ENCODE results near the gene DYNC2I2.
"Not testable (repeated sequence)": the region's sequence is repeated elsewhere in the genome, so short reads cannot be mapped to it uniquely, and the experiment has no call there.

The DYNC2I2 gene

DNA sequence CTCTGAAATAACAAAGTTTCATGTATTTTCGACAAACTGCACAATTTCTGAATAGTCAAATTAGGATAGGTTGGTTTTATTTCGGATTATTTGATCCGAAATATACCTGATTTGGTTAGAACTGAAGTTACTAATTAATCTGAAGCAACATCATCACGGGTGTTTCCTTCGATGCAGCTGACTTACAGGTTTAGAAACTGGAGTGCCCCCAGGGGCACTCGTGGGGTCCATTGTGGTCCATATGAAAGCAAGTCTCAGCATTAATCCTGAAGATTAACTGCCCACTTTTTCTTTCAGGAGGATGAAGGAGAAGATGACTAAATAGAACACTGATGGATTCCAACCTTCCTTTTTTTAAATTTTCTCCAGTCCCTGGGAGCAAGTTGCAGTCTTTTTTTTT lies 37.7 kb upstream of the DYNC2I2 start:
- Histone ChIP-seq H3K4me1 (ENCODE audit: control insufficient read depth, insufficient read depth, low read length) (peaks cover 7% of the 10 kb centered on the region), H3K27me3 (ENCODE audit: control insufficient read depth, insufficient read depth, low read length) (no peaks in the 10 kb centered on the region), H3K36me3 (ENCODE audit: control insufficient read depth, insufficient read depth, low read length) (peaks cover 8% of the 10 kb centered on the region), H3K27ac (ENCODE audit: low read depth, low read length) (no peak overlapping the region), H3K4me3 (ENCODE audit: low read length) (no peak overlapping the region), H3K9ac (ENCODE audit: low read length) (no peak overlapping the region)

DNA sequence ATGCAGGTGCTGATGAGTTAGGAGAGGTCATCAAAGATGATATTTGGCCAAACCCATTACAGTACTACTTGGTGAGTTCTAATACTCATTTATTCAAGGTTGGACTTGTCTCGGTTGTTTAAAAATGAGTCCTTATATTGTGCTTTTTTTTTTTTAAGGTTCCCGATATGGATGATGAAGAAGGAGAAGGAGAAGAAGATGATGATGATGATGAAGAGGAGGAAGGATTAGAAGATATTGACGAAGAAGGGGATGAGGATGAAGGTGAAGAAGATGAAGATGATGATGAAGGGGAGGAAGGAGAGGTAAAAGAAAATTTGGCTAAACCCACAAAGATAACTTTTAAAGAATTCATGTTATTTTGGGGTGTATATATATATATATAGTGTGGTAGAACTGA lies 37.1 kb upstream of the DYNC2I2 start:
- not testable (repeated sequence) for H3K36me3 ChIP-seq (ENCODE audit: control insufficient read depth, insufficient read depth, low read length); H3K4me1 ChIP-seq (ENCODE audit: control insufficient read depth, insufficient read depth, low read length); H3K4me3 ChIP-seq (ENCODE audit: low read length); H3K27ac ChIP-seq (ENCODE audit: low read depth, low read length); H3K27me3 ChIP-seq (ENCODE audit: control insufficient read depth, insufficient read depth, low read length); H3K9ac ChIP-seq (ENCODE audit: low read length)

DNA sequence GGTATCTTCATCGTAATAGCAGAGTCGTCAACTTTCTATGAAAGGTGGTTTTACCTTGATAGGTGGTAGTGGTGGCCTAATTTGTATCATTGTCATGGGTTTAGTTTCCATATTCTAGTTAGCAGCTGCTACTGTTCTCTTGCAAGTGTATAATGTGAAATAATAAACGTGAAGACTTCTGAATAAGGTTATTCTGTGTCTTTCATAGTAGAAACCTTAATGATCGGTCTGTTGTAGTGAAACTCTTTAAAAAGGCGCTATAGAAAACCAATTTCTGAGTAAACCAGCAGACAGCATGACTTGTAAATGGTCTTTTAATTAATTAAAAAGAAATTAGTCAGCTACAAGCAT lies 34.0 kb upstream of the DYNC2I2 start:
- H3K36me3 ChIP-seq (ENCODE audit: control insufficient read depth, insufficient read depth, low read length): peaks cover 8% of the 10 kb centered on the region
- peak overlapping the region; percentile 88 for H3K4me3 ChIP-seq (ENCODE audit: low read length)
- H3K27me3 ChIP-seq (ENCODE audit: control insufficient read depth, insufficient read depth, low read length): no peaks in the 10 kb centered on the region
- H3K4me1 ChIP-seq (ENCODE audit: control insufficient read depth, insufficient read depth, low read length): peaks cover 9% of the 10 kb centered on the region
- peak overlapping the region; percentile 66 for H3K9ac ChIP-seq (ENCODE audit: low read length)
- H3K27ac ChIP-seq (ENCODE audit: low read depth, low read length): no peak overlapping the region

DNA sequence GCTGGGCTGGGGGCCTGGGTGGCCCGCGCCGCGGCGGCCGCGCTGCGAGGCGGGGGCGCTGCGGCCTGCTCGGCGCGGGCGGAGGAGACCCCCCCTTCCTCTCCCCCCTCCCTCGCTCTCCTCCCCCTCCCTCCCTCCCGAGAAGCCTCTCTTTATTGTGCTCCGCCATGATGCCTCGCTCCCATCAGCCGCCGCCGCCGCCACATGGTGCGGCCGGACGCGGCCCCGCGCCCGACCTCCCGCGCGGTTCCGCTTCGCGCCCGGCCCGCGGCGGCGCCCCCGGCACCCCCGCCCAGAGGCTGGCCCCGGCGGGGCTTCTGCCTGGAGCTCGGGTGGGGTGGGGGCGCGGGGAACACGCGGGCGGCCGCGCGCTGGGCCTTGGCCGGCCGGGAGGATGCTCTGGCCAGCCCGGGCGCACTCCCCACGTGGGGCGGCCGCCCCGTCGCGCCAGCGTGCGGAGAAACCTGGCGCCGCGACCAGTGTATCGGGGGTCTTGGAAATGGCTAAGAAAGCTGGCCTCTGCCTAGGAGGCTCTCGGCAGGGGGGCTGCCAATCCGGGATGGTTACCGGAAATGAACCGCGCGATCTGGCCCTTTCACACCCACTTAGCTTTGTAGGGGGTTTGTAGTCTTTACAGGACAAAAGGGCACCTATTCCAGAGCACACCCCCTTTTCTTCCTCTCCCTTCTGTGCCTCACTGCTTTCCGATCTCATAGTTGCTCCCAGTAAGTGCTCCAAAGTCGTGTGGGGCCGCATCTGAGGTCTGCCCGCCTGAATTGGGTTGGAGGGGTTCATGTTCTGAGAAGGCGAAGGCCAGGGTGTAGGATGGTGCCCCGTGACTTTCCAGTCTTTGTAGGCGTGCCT lies 33.4 kb upstream of the DYNC2I2 start:
- H3K27me3 ChIP-seq (ENCODE audit: control insufficient read depth, insufficient read depth, low read length): no peaks in the 10 kb centered on the region
- H3K36me3 ChIP-seq (ENCODE audit: control insufficient read depth, insufficient read depth, low read length): peaks cover 8% of the 10 kb centered on the region
- peaks cover 9% of the 10 kb centered on the region for H3K4me1 ChIP-seq (ENCODE audit: control insufficient read depth, insufficient read depth, low read length)
- peak overlapping the region; percentile 88 for H3K4me3 ChIP-seq (ENCODE audit: low read length)
- H3K9ac ChIP-seq (ENCODE audit: low read length): peak overlapping the region; percentile 66
- H3K27ac ChIP-seq (ENCODE audit: low read depth, low read length): no peak overlapping the region

DNA sequence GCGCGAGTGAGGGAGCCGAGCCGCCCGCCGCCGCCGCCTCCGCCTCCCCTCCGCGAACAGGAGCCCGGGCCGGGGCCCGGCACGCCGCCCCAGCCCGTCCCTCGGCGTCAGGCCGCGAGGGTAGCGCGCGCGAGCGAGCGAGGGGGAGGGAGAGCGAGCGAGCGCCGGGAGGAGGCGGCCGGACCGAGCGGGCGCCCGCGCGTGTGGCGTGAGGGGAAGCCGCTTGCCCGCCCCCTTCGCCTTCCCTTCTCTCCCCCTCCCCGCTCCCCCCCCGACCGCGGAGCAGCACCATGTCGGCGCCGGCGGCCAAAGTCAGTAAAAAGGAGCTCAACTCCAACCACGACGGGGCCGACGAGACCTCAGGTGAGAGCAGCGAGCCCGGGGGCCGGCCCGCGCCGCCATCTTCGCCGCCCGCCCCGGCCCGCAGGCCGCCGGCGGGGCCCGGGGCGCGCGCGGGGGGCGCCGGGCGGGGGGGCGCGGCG lies 32.7 kb upstream of the DYNC2I2 start:
- Histone ChIP-seq H3K27me3 (ENCODE audit: control insufficient read depth, insufficient read depth, low read length) (no peaks in the 10 kb centered on the region), H3K27ac (ENCODE audit: low read depth, low read length) (peak overlapping the region; percentile 89), H3K4me1 (ENCODE audit: control insufficient read depth, insufficient read depth, low read length) (peaks cover 12% of the 10 kb centered on the region), H3K36me3 (ENCODE audit: control insufficient read depth, insufficient read depth, low read length) (peaks cover 8% of the 10 kb centered on the region), H3K4me3 (ENCODE audit: low read length) (peak overlapping the region; percentile 39), H3K9ac (ENCODE audit: low read length) (no peak overlapping the region)

DNA sequence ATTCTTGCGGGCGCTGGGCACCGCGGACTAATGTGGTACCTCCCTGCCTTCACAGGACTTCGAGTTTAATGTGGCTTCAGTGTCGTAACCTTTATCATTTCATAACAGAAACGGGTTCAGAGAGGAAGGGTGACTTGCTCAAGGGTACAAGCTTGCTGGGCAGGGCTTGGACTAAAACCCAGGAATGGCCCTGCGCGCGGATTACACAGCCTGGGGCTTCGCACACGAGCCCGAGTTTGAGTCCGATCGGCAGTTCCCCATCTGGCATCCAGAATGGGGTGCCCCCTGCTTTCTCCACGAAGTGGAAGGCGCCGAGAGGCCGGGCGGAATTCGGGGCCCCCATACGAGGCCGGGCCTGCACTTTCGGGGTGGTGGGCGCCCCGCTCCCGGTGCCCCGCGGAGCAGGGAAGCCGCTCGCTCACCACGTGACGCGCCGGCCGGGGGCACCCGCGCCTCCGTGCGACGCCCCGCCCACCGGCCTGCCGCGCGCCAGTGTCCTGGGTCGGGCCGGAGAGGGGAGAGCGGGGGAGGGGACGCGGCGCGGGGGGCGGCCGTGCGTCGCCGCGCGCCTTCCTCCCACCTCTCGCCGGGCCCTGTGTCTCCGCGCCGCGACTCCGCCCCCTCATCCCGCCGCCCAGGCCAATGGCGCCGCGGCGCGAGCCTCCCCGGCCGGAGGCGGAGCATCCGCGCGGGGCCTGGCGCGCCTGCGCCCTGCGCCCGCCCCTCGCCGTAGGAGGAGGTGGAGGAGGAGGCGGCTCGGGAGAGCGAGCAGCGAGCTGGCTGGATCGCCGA lies 32.0 kb upstream of the DYNC2I2 start, which contains the start of gene SET:
TSS of gene SET (plus strand) at position 722 of the 792 bp plus-strand sequence. CDS start 361 bp downstream, outside the sequence.
- peak within 1 kb of the TSS; percentile 88 for H3K4me3 ChIP-seq (ENCODE audit: low read length)
- H3K27ac ChIP-seq (ENCODE audit: low read depth, low read length): peak within 1 kb of the TSS; percentile 89
- peaks cover 8% of the 10 kb centered on the region for H3K36me3 ChIP-seq (ENCODE audit: control insufficient read depth, insufficient read depth, low read length)
- peak within 1 kb of the TSS; percentile 13 for H3K9ac ChIP-seq (ENCODE audit: low read length)
- H3K4me1 ChIP-seq (ENCODE audit: control insufficient read depth, insufficient read depth, low read length): peaks cover 12% of the 10 kb centered on the region
- no peaks in the 10 kb centered on the region for H3K27me3 ChIP-seq (ENCODE audit: control insufficient read depth, insufficient read depth, low read length)

DNA sequence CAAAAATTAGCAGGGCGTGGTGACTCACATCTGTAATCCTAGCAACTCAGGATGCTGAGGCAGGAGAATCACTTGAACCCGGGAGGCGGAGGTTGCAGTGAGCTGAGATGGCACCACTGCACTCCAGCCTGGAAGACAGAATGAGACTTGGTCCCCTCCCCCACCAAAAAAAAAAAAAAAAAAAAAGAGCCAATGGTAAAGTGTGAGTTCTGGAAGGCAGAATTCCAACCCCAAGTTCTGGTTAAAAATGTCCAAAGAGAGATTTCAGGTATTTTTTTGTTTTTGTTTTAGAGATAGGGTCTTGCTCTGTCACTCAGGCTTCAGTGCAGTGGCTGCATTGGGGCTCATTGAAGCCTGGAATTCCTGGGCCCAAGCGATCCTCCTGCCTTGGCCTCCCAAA lies 30.8 kb upstream of the DYNC2I2 start:
- H3K27ac ChIP-seq (ENCODE audit: low read depth, low read length): no peak overlapping the region
- H3K4me1 ChIP-seq (ENCODE audit: control insufficient read depth, insufficient read depth, low read length): peaks cover 12% of the 10 kb centered on the region
- H3K4me3 ChIP-seq (ENCODE audit: low read length): no peak overlapping the region
- H3K36me3 ChIP-seq (ENCODE audit: control insufficient read depth, insufficient read depth, low read length): peaks cover under 1% of the 10 kb centered on the region
- no peak overlapping the region for H3K9ac ChIP-seq (ENCODE audit: low read length)
- no peaks in the 10 kb centered on the region for H3K27me3 ChIP-seq (ENCODE audit: control insufficient read depth, insufficient read depth, low read length)

DNA sequence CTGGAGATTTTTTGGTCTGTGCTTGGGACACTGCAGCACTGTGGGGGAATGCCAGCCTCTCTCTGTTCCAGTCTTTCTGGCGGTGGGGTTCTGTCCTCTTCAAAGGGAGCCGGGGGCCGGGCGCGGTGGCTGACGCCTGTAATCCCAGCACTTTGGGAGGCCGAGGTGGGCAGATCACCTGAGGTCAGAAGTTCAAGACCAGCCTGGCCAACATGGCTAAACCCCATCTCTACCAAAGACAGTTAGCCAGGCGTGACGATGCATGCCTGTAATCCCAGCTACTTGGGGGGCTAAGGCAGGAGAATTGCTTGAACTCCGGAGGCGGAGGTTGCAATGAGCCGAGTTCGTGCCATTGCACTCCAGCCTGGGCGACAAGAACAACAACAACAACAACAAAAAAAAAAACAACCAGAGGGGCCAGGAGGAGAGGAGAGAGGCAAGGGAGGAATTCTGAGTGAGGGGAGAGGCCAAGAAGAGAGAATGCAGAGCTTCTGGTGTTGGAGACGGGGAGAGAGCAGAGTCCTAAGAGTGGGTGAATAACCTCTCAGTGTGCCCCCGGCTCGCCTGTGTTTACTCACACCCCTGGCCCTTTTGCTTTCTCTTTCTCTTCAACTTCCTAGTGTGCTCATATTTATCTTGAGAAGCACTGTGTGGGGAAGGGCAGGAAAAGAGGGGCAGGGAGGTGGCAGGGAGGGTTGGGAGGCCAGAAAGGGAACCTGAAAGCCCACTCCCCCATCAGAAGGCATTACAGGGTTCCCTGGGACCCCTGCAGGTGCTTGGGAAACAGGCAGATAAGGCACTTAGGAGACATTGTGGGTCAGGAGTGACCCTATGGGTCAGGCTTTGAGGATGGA lies 29.2 kb upstream of the DYNC2I2 start:
- Histone ChIP-seq H3K9ac (ENCODE audit: low read length) (no peak overlapping the region), H3K27ac (ENCODE audit: low read depth, low read length) (no peak overlapping the region), H3K36me3 (ENCODE audit: control insufficient read depth, insufficient read depth, low read length) (no peaks in the 10 kb centered on the region), H3K27me3 (ENCODE audit: control insufficient read depth, insufficient read depth, low read length) (no peaks in the 10 kb centered on the region), H3K4me1 (ENCODE audit: control insufficient read depth, insufficient read depth, low read length) (peaks cover 12% of the 10 kb centered on the region), H3K4me3 (ENCODE audit: low read length) (peak overlapping the region; percentile 25)

DNA sequence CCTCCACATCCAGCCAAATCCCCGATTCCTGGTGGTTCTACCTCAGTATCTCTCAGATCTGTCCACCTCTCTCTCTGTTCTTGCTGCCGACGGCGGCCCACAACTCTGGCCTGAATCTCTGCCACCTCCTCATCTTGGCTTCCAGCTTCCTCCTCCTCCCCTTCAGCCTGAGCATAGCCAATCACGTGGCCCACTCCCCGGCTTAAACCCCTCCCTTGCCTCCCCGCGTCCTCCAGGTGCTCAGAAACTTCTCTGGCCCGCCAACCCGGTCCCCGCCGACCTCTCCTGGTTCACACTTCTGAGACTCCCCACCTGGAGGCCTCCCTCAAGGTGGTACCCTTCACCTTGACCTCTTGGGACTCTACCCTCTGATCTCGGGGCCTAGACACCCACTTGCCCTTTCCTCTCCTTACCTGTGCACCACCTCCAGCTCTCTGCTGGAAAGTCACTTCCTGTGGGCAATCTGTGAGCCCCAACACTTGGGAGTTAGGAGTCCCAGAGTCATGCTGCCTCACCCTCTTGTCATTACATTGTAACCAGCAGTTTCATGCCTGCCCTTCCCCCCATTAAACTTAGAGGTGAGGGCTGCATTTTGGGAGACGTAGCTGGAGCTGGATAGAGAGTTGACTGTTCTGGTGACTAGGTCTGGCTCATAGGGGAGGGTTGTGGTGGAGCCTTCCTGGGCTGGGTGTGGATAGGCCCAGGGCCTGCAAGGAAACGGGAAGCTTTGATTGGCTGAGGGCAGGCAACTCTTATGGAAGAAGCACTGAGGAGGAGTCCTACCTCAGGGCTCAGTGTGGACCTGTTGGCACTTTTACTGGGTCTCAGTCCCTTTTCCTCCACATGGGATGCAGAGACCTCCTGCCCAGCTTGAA lies 27.9 kb upstream of the DYNC2I2 start:
- Histone ChIP-seq H3K27ac (ENCODE audit: low read depth, low read length) (no peak overlapping the region), H3K4me1 (ENCODE audit: control insufficient read depth, insufficient read depth, low read length) (peaks cover 5% of the 10 kb centered on the region), H3K27me3 (ENCODE audit: control insufficient read depth, insufficient read depth, low read length) (no peaks in the 10 kb centered on the region), H3K4me3 (ENCODE audit: low read length) (peak overlapping the region; percentile 61), H3K36me3 (ENCODE audit: control insufficient read depth, insufficient read depth, low read length) (no peaks in the 10 kb centered on the region), H3K9ac (ENCODE audit: low read length) (peak overlapping the region; percentile 39)

DNA sequence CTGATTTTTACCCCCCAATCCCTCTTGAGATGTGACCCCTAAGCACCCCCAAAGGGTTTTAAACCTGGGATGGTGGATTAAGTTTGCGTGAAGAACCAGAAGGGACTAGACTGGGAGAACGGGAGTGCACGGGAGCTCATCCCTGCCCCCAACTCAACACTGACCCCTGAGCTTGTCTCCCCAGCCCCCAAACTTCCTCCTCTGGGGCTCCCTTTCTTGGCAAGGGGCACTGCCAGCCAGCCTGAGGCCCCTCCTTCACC lies 27.3 kb upstream of the DYNC2I2 start:
- H3K27me3 ChIP-seq (ENCODE audit: control insufficient read depth, insufficient read depth, low read length): no peaks in the 10 kb centered on the region
- no peaks in the 10 kb centered on the region for H3K36me3 ChIP-seq (ENCODE audit: control insufficient read depth, insufficient read depth, low read length)
- H3K9ac ChIP-seq (ENCODE audit: low read length): peak overlapping the region; percentile 39
- peak overlapping the region; percentile 61 for H3K4me3 ChIP-seq (ENCODE audit: low read length)
- H3K27ac ChIP-seq (ENCODE audit: low read depth, low read length): no peak overlapping the region
- peaks cover 5% of the 10 kb centered on the region for H3K4me1 ChIP-seq (ENCODE audit: control insufficient read depth, insufficient read depth, low read length)

DNA sequence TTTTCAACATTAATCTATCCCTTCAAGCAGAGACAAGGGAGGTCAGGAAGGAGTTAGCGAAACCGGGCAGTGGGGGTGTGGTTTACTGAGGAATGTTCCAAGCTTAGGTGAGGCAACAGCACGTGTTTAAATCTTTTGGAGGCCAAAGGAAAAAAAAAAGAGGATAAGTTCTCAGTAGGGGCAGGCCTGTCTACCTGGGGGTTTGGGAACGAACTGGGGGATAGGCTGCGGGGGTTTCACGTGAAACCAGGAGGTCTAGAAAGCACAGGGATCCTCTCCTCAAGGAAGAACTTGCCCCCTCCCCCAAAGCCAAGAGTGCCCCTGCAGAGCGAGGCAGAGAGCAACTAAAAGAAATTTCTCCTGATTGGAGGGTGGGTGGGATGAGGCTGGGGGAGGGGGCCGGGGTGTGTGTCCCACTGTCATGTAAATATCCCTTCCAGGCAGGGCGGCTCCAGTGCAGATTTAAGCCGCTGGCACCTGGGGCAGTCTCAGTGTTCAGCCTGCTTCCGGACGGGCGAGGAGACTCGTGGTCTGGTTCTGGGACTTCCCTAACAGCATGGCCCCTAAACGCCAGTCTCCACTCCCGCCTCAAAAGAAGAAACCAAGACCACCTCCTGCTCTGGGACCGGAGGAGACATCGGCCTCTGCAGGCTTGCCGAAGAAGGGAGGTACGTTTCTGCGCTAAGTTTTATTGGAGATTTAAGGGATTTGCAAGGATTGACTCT lies 26.9 kb upstream of the DYNC2I2 start:
- H3K4me1 ChIP-seq (ENCODE audit: control insufficient read depth, insufficient read depth, low read length): peaks cover 5% of the 10 kb centered on the region
- no peak overlapping the region for H3K27ac ChIP-seq (ENCODE audit: low read depth, low read length)
- H3K27me3 ChIP-seq (ENCODE audit: control insufficient read depth, insufficient read depth, low read length): no peaks in the 10 kb centered on the region
- peak overlapping the region; percentile 61 for H3K4me3 ChIP-seq (ENCODE audit: low read length)
- H3K9ac ChIP-seq (ENCODE audit: low read length): peak overlapping the region; percentile 39
- no peaks in the 10 kb centered on the region for H3K36me3 ChIP-seq (ENCODE audit: control insufficient read depth, insufficient read depth, low read length)

Data from rectal smooth muscle tissue (tissue), 1 donor.